HG02571 (cell line): ENCODE results near the gene ODAD4.
A peak's percentile ranks its signal among the peaks of the same experiment; 100 is the strongest.
"Not testable (repeated sequence)": the region's sequence is repeated elsewhere in the genome, so short reads cannot be mapped to it uniquely, and the experiment has no call there.

Experiments used
- ATAC-seq: cut with Tn5 transposase; IDR thresholded peaks from one replicate; pipeline ENCODE4 v1.9.1; 2021; ENCODE audit warnings: mild to moderate bottlenecking, moderate library complexity; ENCODE audit not compliant: unreplicated experiment

The ODAD4 gene

GRCh38 chr17:41913798-41914197 is 16.6 kb upstream of the ODAD4 start:
- ATAC-seq: no peak

GRCh38 chr17:41914358-41914766 is 16.1 kb upstream of the ODAD4 start:
- ATAC-seq: no peak

- no peak for ATAC-seq
Observed at GRCh38 chr17:41915020-41915419, 15.4 kb upstream of the ODAD4 start.

- ATAC-seq: no peak
Observed at GRCh38 chr17:41915566-41915965, 14.9 kb upstream of the ODAD4 start.

- no peak for ATAC-seq
Observed at GRCh38 chr17:41917192-41917591, 13.2 kb upstream of the ODAD4 start.

GRCh38 chr17:41917679-41918313 is 12.6 kb upstream of the ODAD4 start:
- ATAC-seq: no peak

- ATAC-seq: peak; percentile 91
Observed at GRCh38 chr17:41918314-41919164, 11.9 kb upstream of the ODAD4 start, which contains the start of gene ACLY. Gene ACLY (minus strand): TSS chr17:41918951. CDS start chr17:41913873, 5,078 bp downstream.

- ATAC-seq: peak; percentile 13
Observed at GRCh38 chr17:41919165-41919817, 11.1 kb upstream of the ODAD4 start.

GRCh38 chr17:41919840-41920579 is 10.4 kb upstream of the ODAD4 start:
- no peak for ATAC-seq

GRCh38 chr17:41920580-41920955 is 9.8 kb upstream of the ODAD4 start:
- ATAC-seq: no peak

- ATAC-seq: no peak
Observed at GRCh38 chr17:41925991-41926590, 4.3 kb upstream of the ODAD4 start.

- no peak for ATAC-seq
Observed at GRCh38 chr17:41928693-41929251, 1.6 kb upstream of the ODAD4 start.

GRCh38 chr17:41930833-41931156 is 378 bp downstream of the ODAD4 start:
- not testable (repeated sequence) for ATAC-seq

GRCh38 chr17:41931715-41932114 is 1.3 kb downstream of the ODAD4 start:
- not testable (repeated sequence) for ATAC-seq

GRCh38 chr17:41932816-41933389 is 2.5 kb downstream of the ODAD4 start:
- no peak for ATAC-seq

GRCh38 chr17:41935641-41936040 is 5.2 kb downstream of the ODAD4 start:
- no peak for ATAC-seq

- ATAC-seq: no peak
Observed at GRCh38 chr17:41937970-41938954, 7.8 kb downstream of the ODAD4 start.

- no peak for ATAC-seq
Observed at GRCh38 chr17:41939044-41939692, 8.8 kb downstream of the ODAD4 start.
